ENCODE data around the gene SOX18.
"Not testable (repeated sequence)": the region's sequence is repeated elsewhere in the genome, so short reads cannot be mapped to it uniquely, and the experiment has no call there.

The SOX18 gene

GRCh38 chr20:64015635-64016034 is 33.8 kb downstream of the SOX18 start:
- no peak for DNase-seq

GRCh38 chr20:64012385-64013154 is 36.9 kb downstream of the SOX18 start:
- DNase-seq = not testable (repeated sequence)

- no peak for DNase-seq
These were observed 38.1 kb downstream of the SOX18 start for GRCh38 chr20:64011366-64011779.

- DNase-seq = no peak
These were observed 38.7 kb downstream of the SOX18 start for GRCh38 chr20:64010711-64011237.

- DNase-seq = no peak
These were observed 39.5 kb downstream of the SOX18 start for GRCh38 chr20:64009811-64010387.

GRCh38 chr20:64006902-64007301 is 42.5 kb downstream of the SOX18 start:
- DNase-seq = no peak

GRCh38 chr20:64006490-64006889 is 42.9 kb downstream of the SOX18 start:
- DNase-seq = no peak

GRCh38 chr20:64005394-64005793 is 44.0 kb downstream of the SOX18 start:
- DNase-seq = no peak

GRCh38 chr20:64003960-64004725 is 45.3 kb downstream of the SOX18 start:
- no peak for DNase-seq

- peak; percentile 87 for DNase-seq
These were observed 47.8 kb downstream of the SOX18 start for GRCh38 chr20:64001607-64002011.

- no peak for DNase-seq
These were observed 48.5 kb downstream of the SOX18 start for GRCh38 chr20:64000906-64001305.
